HCT116 (cell line): Measurements from ENCODE around the gene MAML2. TPM values are rescaled to one million over a fixed set of nuclear protein-coding genes. Genes with fewer than 3 reads are reported as not detected.
A peak's percentile ranks its signal among the peaks of the same experiment; 100 is the strongest.

Source experiments
- ATAC-seq: fragments of 200-7000 bp; cut with Tn5 transposase; 2 replicates; pipeline ENCODE4 v1.9.1; 2020; ENCODE audit warnings: mild to moderate bottlenecking, moderate library complexity
- BruUV-seq: library from RNA; stranded (reverse); fragments of 400-500 nt; replicated peaks from 2 replicates; lab custom pipeline; 2021; lab: Mats Ljungman, UMichigan
- CTCF ChIA-PET: fragments of 300-600 bp; sonication (Branson Sonifier 250); formaldehyde crosslinking; loops from one replicate; lab custom pipeline; 2021; ENCODE audit warnings: antibody characterized with exemption; lab: Charles Lee
- POLR2A ChIA-PET: fragments of 300-600, 350-600 bp; sonication (Branson Sonifier 250); formaldehyde crosslinking; loops from one replicate; lab custom pipeline; 2021; ENCODE audit warnings: antibody characterized with exemption; lab: Charles Lee
- RAD21 ChIA-PET, 2 experiments: fragments of 300-600 bp; sonication (Branson Sonifier 250); formaldehyde crosslinking; loops; one replicate each; lab custom pipeline; 2023; ENCODE audit warnings: low total read pairs in 2 of 2; ENCODE audit not compliant: uncharacterized antibody in 2 of 2, unreplicated experiment in 2 of 2, low non-redundant PET in 1 of 2; lab: Charles Lee
- DNase-seq: peaks from one replicate; pipeline ENCODE4 v3.0.0-alpha.2; 2010; ENCODE audit warnings: low read depth, low spot score
- H2AFZ ChIP-seq: fragments of 200-600 bp; shearing (Covaris generic), sonication (generic); 2 replicates; pipeline ENCODE4 v1.6.1; 2017; ENCODE audit warnings: low read depth, mixed run types, mixed read lengths, antibody characterized with exemption, low read length; ENCODE audit not compliant: poor library complexity, severe bottlenecking
- H3K27ac ChIP-seq: 2 replicates; pipeline ENCODE4 v1.5.1; 2012; ENCODE audit warnings: low read depth, low read length
- H3K27me3 ChIP-seq: fragments of 200-600 bp; sonication (generic); 2 replicates; pipeline ENCODE4 v1.6.1; 2016; ENCODE audit warnings: mixed run types, low read length, mixed read lengths; ENCODE audit not compliant: insufficient read depth
- H3K36me3 ChIP-seq, 2 experiments: fragments of 200-500 bp in 1 of 2; fragments of 200-600 bp in 1 of 2; sonication (Bioruptor generic) in 1 of 2; sonication (generic) in 1 of 2; 2 replicates each; pipeline versions ENCODE4 v1.5.1 to v1.6.1; 2014 to 2016; ENCODE audit warnings: low read length in 2 of 2, inconsistent platforms in 1 of 2, mixed read lengths in 1 of 2, mixed run types in 1 of 2; ENCODE audit not compliant: insufficient read depth in 2 of 2, control insufficient read depth in 1 of 2
- H3K4me1 ChIP-seq, 2 experiments: fragments of 200-600 bp in 1 of 2; sonication (generic) in 1 of 2; 2 replicates each; pipeline versions ENCODE4 v1.5.1 to v1.6.1; 2012 to 2017; ENCODE audit warnings: low read length in 2 of 2, inconsistent platforms in 1 of 2, mild to moderate bottlenecking in 1 of 2, mixed read lengths in 1 of 2, mixed run types in 1 of 2, moderate library complexity in 1 of 2; ENCODE audit not compliant: insufficient read depth in 2 of 2, control insufficient read depth in 1 of 2
- H3K4me2 ChIP-seq: fragments of 200-600 bp; sonication (generic); 2 replicates; pipeline ENCODE4 v1.6.1; 2017; ENCODE audit warnings: mixed run types, low read length, mixed read lengths
- H3K4me3 ChIP-seq, 2 experiments: fragments of 200-600 bp in 1 of 2; sonication (generic) in 1 of 2; replicated peaks in 1 of 2; 2 replicates each; pipeline ENCODE4 v1.5.1; 2011 to 2016; ENCODE audit warnings: low read length in 2 of 2, control low read depth in 1 of 2, low read depth in 1 of 2, mild to moderate bottlenecking in 1 of 2, mixed read lengths in 1 of 2, mixed run types in 1 of 2
- H3K79me2 ChIP-seq: fragments of 200-600 bp; sonication (generic); 2 replicates; pipeline ENCODE4 v1.6.1; 2017; ENCODE audit warnings: mild to moderate bottlenecking, mixed run types, low read length, moderate library complexity, mixed read lengths; ENCODE audit not compliant: insufficient read depth
- H3K9ac ChIP-seq: fragments of 200-600 bp; sonication (generic); 2 replicates; pipeline ENCODE4 v1.6.1; 2016; ENCODE audit warnings: low read length, mixed read lengths
- H3K9me2 ChIP-seq: fragments of 200-600 bp; sonication (generic), shearing (Covaris generic); 2 replicates; pipeline ENCODE4 v1.6.1; 2017; ENCODE audit warnings: mixed run types, mild to moderate bottlenecking, moderate library complexity; ENCODE audit not compliant: insufficient read depth
- H3K9me3 ChIP-seq, 2 experiments: fragments of 200-500 bp in 1 of 2; fragments of 200-600 bp in 1 of 2; sonication (Bioruptor generic) in 1 of 2; sonication (generic) in 1 of 2; 2 replicates each; pipeline ENCODE4 v1.6.1; 2014 to 2017; ENCODE audit warnings: low read length in 2 of 2, mixed read lengths in 2 of 2, inconsistent platforms in 1 of 2, low read depth in 1 of 2, mild to moderate bottlenecking in 1 of 2, mixed run types in 1 of 2, moderate library complexity in 1 of 2; ENCODE audit not compliant: control insufficient read depth in 1 of 2, insufficient read depth in 1 of 2
- H4K20me1 ChIP-seq: fragments of 200-600 bp; sonication (generic), shearing (Covaris generic); 2 replicates; pipeline ENCODE4 v1.6.1; 2017; ENCODE audit warnings: mixed run types, mild to moderate bottlenecking, moderate library complexity; ENCODE audit not compliant: insufficient read depth
- CBX3 ChIP-seq: IDR thresholded peaks from 2 replicates; pipeline ENCODE4 v1.6.1; 2012; ENCODE audit warnings: low read depth
- CEBPB ChIP-seq: IDR thresholded peaks from 2 replicates; pipeline ENCODE4 v1.6.1; 2012; ENCODE audit warnings: low read depth
- EGR1 ChIP-seq: IDR thresholded peaks from 2 replicates; pipeline ENCODE4 v1.6.1; 2012; ENCODE audit warnings: low read depth
- ELF1 ChIP-seq: IDR thresholded peaks from 2 replicates; pipeline ENCODE4 v1.6.1; 2012; ENCODE audit warnings: low read depth, borderline replicate concordance
- EZH2 ChIP-seq: fragments of 200-600 bp; sonication (generic); IDR thresholded peaks from 2 replicates; pipeline ENCODE4 v1.6.1; 2017; ENCODE audit warnings: antibody characterized with exemption, mixed run types
- EZH2phosphoT487 ChIP-seq: fragments of 200-600 bp; IDR thresholded peaks from 2 replicates; pipeline ENCODE4 v1.6.1; 2018; ENCODE audit warnings: antibody characterized with exemption, borderline replicate concordance
- POLR2A ChIP-seq: IDR thresholded peaks from 2 replicates; pipeline ENCODE4 v1.7.0; 2011; ENCODE audit warnings: borderline replicate concordance; ENCODE audit not compliant: insufficient read depth, insufficient read length; ENCODE audit errors: extremely low read depth
- POLR2AphosphoS5 ChIP-seq: IDR thresholded peaks from 2 replicates; pipeline ENCODE4 v1.6.1; 2011; ENCODE audit warnings: mild to moderate bottlenecking, low read depth, low read length, moderate library complexity
- SIN3A ChIP-seq: IDR thresholded peaks from 2 replicates; pipeline ENCODE4 v1.6.1; 2012; ENCODE audit warnings: low read depth
- SP1 ChIP-seq: IDR thresholded peaks from 2 replicates; pipeline ENCODE4 v1.6.1; 2012; ENCODE audit warnings: low read depth
- SRF ChIP-seq: IDR thresholded peaks from 2 replicates; pipeline ENCODE4 v1.6.1; 2012; ENCODE audit warnings: low read depth
- TCF7L2 ChIP-seq: IDR thresholded peaks from 2 replicates; pipeline ENCODE4 v1.7.0; 2011; ENCODE audit warnings: borderline replicate concordance, inconsistent platforms; ENCODE audit not compliant: insufficient read depth, insufficient read length; ENCODE audit errors: extremely low read depth
- YY1 ChIP-seq: IDR thresholded peaks from 2 replicates; pipeline ENCODE4 v1.6.1; 2011; ENCODE audit warnings: low read length, low read depth, moderate library complexity, mild to moderate bottlenecking; ENCODE audit not compliant: insufficient replicate concordance; ENCODE audit errors: extremely low read depth
- ZFX ChIP-seq: fragments of 450-650 bp; IDR thresholded peaks from 2 replicates; pipeline ENCODE4 v1.6.1; 2017
- ZNF274 ChIP-seq: fragments of 200-500 bp; sonication (Bioruptor generic); IDR thresholded peaks from 2 replicates; pipeline ENCODE4 v1.6.1; 2014; ENCODE audit warnings: mild to moderate bottlenecking, low read depth, low read length, inconsistent platforms
- intact Hi-C: fragments of 100-400 bp; cut with micrococcal nuclease; formaldehyde crosslinking; loops from 2 replicates; pipeline ENCODE4 v1.10.0; 2022
- total RNA-seq: library from RNA; stranded (reverse); gene quantifications from one replicate; pipeline ENCODE4 v1.2.1, GENCODE V29; 2021; ENCODE audit not compliant: unreplicated experiment
- TF ChIP-seq, protein P1 (sequence below): IDR thresholded peaks from 2 replicates; pipeline ENCODE4 v1.6.1; 2012
- TF ChIP-seq, protein P2 (sequence below), 3 experiments: fragments of 200-600 bp in 1 of 3; sonication (generic) in 1 of 3; IDR thresholded peaks in 2 of 3; conservative IDR thresholded peaks in 1 of 3; 2 replicates each; pipeline ENCODE4 v1.5.1; 2012 to 2017; ENCODE audit warnings: low read depth in 2 of 3, low read length in 2 of 3, antibody characterized with exemption in 1 of 3, borderline replicate concordance in 1 of 3, control low read depth in 1 of 3, mild to moderate bottlenecking in 1 of 3, mixed read lengths in 1 of 3, mixed run types in 1 of 3, moderate library complexity in 1 of 3; ENCODE audit not compliant: insufficient read depth in 1 of 3

Gene MAML2
- total RNA-seq, 1 experiment from 2014 or later, result 2.6 TPM

DNA sequence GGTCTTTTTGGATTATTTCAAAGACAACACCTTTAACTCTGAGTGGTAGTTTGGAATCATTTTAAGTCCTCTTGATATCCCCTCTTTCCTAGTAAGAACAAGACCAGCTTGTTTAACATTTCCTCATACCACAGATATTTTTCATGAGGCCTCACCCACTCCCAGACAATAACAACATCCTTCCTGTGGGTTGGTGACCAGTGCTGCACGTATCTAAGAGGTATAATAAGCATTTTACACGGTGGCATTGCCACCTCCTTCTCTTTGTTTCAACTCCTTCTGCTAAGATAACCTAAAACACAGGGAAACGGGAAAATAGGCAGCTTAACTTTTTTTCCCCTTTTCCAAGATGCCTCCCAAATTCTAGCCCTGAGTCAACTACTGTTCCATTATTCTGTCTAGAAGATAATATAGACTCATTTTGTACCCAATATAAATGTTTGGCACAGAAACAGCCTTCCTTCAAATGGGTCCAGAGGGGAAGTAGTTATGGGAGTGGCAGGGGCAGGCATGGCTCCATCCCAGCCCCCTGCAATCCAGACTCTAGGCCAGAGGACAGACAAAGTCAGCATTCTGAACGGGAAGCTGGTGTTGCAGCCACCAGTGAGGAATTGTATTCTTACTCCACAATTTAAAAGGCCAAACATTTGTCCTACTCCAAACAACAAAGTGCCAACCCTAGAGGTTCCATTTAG lies 28.5 kb downstream of the MAML2 start (continued):
- no peak for TF ChIP-seq TCF7L2
- TF ChIP-seq SIN3A, result 0 out of 2 replicates have a peak, but pooled peaks have one; percentile 25
- TF ChIP-seq EZH2phosphoT487, result no peak
- TF ChIP-seq SP1, result peak; percentile 78

DNA sequence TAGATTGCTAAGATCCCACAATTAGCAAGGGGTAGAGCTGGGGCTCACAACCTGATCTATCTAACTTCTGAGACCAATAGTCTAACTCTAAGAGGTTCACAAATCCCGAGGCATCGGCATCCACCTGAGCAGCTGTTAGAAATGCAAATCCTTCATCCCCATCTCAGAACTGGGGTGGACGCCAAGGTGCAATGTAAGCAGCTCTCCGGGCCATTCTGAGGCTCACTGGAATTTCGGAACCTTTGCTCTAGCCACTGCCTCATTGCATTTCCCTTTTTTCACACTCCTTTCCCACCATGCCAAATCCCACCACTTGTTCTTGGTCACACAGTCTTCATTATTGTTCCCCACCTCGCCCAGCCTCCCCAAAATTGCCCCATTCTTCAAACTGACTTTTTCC lies 29.8 kb downstream of the MAML2 start:
- BruUV-seq, result no TSS peak
- Histone ChIP-seq H3K4me1 (peaks cover 46 to 67% of the 10 kb centered on the region in 2 experiments), H3K79me2 (no peaks in the 10 kb centered on the region), H3K4me3 (no peak overlapping the region), H2AFZ (no peak overlapping the region), H3K36me3 (no peaks in the 10 kb centered on the region), H3K27me3 (no peaks in the 10 kb centered on the region), H4K20me1 (no peaks in the 10 kb centered on the region), H3K9me2 (no peaks in the 10 kb centered on the region), H3K9ac (no peak overlapping the region), H3K9me3 (no peaks in the 10 kb centered on the region), H3K27ac (no peak overlapping the region), H3K4me2 (no peak overlapping the region)
- DNase-seq (no peak), ATAC-seq (no peak)
- TF ChIP-seq POLR2AphosphoS5 (no peak), TCF7L2 (no peak), POLR2A (no peak)
- ChIA-PET POLR2A (no interaction called here), RAD21 (no interaction called here), CTCF (interaction anchor here (1.1 kb wide), 1 partner anchor 30 kb away, joined by 3 read pairs; no protein-coding TSS in a partner anchor)
- intact Hi-C loops, result no loop called here

DNA sequence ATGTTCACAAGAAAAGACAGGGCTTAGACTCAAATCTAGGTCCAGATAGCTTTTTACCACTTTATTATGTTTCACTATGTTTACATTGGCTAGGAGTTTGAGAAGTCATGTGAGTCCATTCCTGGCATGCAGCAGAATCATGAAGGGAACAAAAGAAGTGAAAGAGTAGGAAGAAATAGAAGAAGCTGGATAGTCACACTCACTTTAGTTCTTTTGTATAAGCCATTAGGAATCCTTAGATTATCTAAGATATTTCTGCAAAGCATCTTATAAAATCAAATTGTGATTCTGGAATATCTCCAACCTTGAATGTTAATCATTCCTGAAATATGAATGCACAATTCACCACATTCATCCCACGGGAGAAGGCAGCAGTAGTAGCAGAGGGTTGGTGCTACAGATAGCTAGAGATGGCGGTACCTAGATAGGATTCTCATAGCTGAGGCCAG lies 31.9 kb downstream of the MAML2 start:
- H2AFZ ChIP-seq, result peak overlapping the region; percentile 27
- no peak overlapping the region for H3K9ac ChIP-seq
- ChIA-PET RAD21 (no interaction called here), POLR2A (interaction anchor here (1.1 kb wide), 1 partner anchor 32 kb away, joined by 4 read pairs; the partner anchor contains the start of gene MAML2), CTCF (interaction anchor here (1.3 to 1.9 kb wide), 2 partner anchors 32 to 256 kb away, joined by 3 to 6 read pairs; partner anchors contain the start of gene MAML2)
- no peaks in the 10 kb centered on the region for H4K20me1 ChIP-seq
- ATAC-seq, result no peak
- no peaks in the 10 kb centered on the region for H3K27me3 ChIP-seq
- H3K4me1 ChIP-seq, result peaks cover 61 to 81% of the 10 kb centered on the region in 2 experiments
- H3K79me2 ChIP-seq, result no peaks in the 10 kb centered on the region
- no peaks in the 10 kb centered on the region for H3K9me2 ChIP-seq
- no peaks in the 10 kb centered on the region for H3K36me3 ChIP-seq
- H3K27ac ChIP-seq, result no peak overlapping the region
- BruUV-seq, result no TSS peak
- intact Hi-C loops, result no loop called here
- no peak overlapping the region for H3K4me3 ChIP-seq
- no peak for DNase-seq
- peak overlapping the region; percentile 77 for H3K4me2 ChIP-seq
- H3K9me3 ChIP-seq, result no peaks in the 10 kb centered on the region
- TF ChIP-seq SRF, result no peak
- no peak for TF ChIP-seq ZFX
- TF ChIP-seq, protein P1, sequence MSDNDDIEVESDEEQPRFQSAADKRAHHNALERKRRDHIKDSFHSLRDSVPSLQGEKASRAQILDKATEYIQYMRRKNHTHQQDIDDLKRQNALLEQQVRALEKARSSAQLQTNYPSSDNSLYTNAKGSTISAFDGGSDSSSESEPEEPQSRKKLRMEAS, result no peak
- no peak for TF ChIP-seq ELF1
- no peak for TF ChIP-seq SIN3A
- TF ChIP-seq YY1, result no peak
- TF ChIP-seq, protein P2, sequence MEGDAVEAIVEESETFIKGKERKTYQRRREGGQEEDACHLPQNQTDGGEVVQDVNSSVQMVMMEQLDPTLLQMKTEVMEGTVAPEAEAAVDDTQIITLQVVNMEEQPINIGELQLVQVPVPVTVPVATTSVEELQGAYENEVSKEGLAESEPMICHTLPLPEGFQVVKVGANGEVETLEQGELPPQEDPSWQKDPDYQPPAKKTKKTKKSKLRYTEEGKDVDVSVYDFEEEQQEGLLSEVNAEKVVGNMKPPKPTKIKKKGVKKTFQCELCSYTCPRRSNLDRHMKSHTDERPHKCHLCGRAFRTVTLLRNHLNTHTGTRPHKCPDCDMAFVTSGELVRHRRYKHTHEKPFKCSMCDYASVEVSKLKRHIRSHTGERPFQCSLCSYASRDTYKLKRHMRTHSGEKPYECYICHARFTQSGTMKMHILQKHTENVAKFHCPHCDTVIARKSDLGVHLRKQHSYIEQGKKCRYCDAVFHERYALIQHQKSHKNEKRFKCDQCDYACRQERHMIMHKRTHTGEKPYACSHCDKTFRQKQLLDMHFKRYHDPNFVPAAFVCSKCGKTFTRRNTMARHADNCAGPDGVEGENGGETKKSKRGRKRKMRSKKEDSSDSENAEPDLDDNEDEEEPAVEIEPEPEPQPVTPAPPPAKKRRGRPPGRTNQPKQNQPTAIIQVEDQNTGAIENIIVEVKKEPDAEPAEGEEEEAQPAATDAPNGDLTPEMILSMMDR (IDR thresholded peaks at IDR 0.05 in 2 of 3, conservative IDR thresholded peaks at IDR 0.05 in 1 of 3; ENCODE audit: borderline replicate concordance in 1 of 3, insufficient read depth in 1 of 3, low read depth in 2 of 3, low read length in 2 of 3), result no peak
- TF ChIP-seq ZNF274, result no peak
- TF ChIP-seq EZH2, result no peak
- TF ChIP-seq EGR1, result no peak
- TF ChIP-seq CEBPB, result no peak
- TF ChIP-seq CBX3, result no peak
